ENCODE data around the gene FBN1.

FBN1 gene

DNA sequence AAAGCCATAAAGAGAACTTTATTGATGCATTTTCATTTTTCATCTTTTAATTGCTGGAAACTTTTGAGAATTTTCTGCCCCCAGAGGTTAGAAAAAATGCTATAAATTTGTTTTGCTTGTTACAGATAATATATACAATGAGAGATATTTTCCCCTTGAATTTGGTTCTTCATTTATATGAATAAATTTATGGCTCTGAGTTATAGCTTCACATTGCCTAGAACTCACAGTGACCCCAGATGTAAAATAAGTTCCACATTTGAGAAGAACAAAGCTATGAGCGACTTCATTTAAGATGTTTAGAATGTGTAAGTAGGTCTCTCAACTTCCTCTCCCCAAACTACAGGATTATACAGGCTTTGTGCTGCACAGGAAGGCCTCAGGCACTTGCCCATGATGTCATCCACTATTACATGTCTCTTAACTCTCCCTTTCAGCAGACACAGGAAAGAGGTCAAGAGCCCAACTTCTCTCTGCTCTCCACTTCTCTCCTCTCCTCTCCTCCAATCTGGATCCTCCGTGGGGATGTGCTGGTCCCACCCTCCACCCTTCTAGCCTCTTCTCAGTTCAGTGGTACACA is 221.5 kb downstream of the FBN1 start:
- no peak for TF ChIP-seq CTCF (IDR thresholded peaks at IDR 0.05)

DNA sequence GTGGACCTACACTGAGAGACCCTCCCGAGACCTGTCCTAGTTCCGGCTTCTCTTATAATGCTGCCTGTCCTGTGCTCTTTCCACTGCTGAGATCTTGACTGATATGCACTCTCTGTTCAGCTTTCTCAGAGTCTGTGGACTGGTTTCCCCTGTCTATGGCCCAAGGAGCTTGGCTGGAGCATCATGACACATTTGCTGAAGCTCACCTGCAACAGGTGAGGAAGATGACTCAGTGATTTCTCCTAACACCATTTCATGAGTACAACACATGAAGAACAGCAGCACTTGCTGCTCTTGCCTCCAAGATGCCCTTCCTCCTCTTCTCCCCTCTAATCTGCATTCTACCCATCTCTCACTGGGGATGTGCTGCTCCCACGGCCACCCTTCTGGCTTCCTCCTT is 222.2 kb downstream of the FBN1 start:
- TF ChIP-seq CTCF (IDR thresholded peaks at IDR 0.05), result no peak

DNA sequence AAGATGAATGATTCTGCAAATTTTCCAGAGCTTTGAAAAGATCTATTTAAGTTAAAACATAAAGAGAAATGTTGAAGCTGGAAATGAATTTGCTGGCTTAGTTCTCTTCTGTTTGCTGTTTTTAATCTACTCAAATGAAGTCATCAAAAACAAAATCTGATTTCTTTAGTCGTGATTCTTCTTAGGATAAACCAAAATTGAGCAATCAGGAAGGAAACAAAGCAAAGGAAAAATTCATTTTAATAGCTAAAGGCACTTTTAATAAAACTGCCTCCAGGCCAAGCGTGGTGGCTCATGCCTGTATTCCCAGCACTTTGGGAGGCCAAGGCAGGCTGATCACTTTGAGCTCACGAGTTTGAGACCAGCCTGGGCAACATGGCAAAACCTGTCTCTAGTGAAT is 223.1 kb downstream of the FBN1 start:
- TF ChIP-seq CTCF (IDR thresholded peaks at IDR 0.05), result no peak

DNA sequence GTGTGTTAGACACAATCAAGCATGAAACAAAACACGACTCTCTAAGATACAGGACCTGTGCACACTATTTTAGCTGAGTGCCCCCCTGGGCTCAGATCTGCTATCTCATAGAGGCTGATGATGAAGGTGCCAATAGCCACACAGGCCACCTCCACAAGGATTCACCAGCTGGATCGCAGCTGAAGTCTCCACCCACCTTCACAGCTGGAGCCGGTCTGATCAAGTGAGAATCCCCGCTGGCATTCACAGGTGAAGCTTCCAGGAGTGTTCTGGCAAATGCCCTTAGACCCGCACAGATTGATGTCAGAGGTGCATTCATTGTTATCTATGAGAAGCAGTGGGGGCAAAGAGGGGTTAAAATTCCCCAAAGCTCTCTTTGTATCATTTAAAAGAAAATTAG is 224.1 kb downstream of the FBN1 start:
- TF ChIP-seq CTCF (IDR thresholded peaks at IDR 0.05), result no peak

DNA sequence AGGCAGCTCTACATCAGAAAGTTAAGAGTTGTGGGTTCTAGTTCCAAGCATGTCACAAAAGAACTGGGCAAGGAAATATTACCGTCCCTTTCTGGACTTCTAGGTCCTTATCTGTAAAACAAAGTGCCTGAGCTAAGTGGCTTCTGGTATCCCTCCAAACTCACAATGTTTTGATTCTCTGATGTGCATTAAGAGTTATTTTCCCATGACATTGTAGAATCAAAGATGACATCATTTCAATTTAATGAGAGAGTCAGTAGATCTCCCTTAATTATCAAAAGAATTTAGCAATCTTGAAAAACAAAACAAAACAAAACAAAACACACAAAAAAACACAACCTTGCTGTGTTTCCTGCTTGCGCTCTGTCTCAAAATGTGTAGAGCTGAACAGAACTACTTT is 225.6 kb downstream of the FBN1 start:
- no peak for TF ChIP-seq CTCF (IDR thresholded peaks at IDR 0.05)

- no peak for TF ChIP-seq CTCF (IDR thresholded peaks at IDR 0.05)
Observed at GRCh38 chr15:48418343-48418742, 227.2 kb downstream of the FBN1 start.

DNA sequence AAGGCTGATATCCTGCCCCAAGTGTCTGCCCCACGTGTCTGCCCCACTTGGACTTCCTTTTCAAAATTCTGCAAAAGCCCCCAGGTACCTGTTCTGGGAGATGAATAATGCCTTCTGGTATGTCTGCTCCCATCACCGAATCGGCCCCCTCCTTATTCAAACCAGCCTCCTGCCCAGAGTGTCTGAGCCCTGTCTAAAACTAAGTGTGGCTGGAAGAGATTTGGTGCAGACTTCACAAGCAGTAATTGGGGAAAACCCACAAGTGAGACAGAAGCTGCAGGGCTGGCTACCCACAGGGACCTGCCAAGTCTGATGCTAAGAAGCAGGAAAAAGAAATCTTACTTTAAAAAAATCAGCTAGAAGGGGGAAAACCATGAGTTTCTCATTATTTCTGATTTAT is 229.2 kb downstream of the FBN1 start:
- no peak for TF ChIP-seq CTCF (IDR thresholded peaks at IDR 0.05)

Data from LNCAP (cell line).